BLaER1 treated with 17β-estradiol and CSF1 and Interleukin-3, amounts not matched to agents 10 nM and 100 nM (cell line): Measurements from ENCODE around the gene TMED9.
"Not testable (repeated sequence)": the region's sequence is repeated elsewhere in the genome, so short reads cannot be mapped to it uniquely, and the experiment has no call there.

Source experiments
- H3K27ac ChIP-seq, 11 experiments: shearing (Covaris generic); formaldehyde crosslinking; 2 replicates each; pipeline ENCODE4 v1.8.1; 2022
- H3K27me3 ChIP-seq, 11 experiments: shearing (Covaris generic); formaldehyde crosslinking; 2 replicates each; pipeline ENCODE4 v1.8.1; 2022
- H3K36me3 ChIP-seq, 11 experiments: shearing (Covaris generic); formaldehyde crosslinking; 2 replicates each; pipeline ENCODE4 v1.8.1; 2022
- H3K4me1 ChIP-seq, 10 experiments: shearing (Covaris generic); formaldehyde crosslinking; 2 replicates each; pipeline ENCODE4 v1.8.1; 2022
- H3K4me2 ChIP-seq, 11 experiments: shearing (Covaris generic); formaldehyde crosslinking; 2 replicates each; pipeline ENCODE4 v1.8.1; 2022
- H3K4me3 ChIP-seq, 10 experiments: shearing (Covaris generic); formaldehyde crosslinking; 2 replicates each; pipeline ENCODE4 v1.8.1; 2022
- H3K9ac ChIP-seq, 11 experiments: shearing (Covaris generic); formaldehyde crosslinking; 2 replicates each; pipeline ENCODE4 v1.8.1; 2022
- H3K9me3 ChIP-seq, 11 experiments: shearing (Covaris generic); formaldehyde crosslinking; replicated peaks in 1 of 11; 2 replicates each; pipeline ENCODE4 v1.8.1; 2022
- H4K20me1 ChIP-seq, 11 experiments: shearing (Covaris generic); formaldehyde crosslinking; 2 replicates each; pipeline ENCODE4 v1.8.1; 2022
- Cebpa-rat ChIP-seq, 11 experiments: shearing (Covaris generic); IDR thresholded peaks; 2 replicates each; pipeline ENCODE4 v1.8.1; 2022

Gene TMED9

DNA sequence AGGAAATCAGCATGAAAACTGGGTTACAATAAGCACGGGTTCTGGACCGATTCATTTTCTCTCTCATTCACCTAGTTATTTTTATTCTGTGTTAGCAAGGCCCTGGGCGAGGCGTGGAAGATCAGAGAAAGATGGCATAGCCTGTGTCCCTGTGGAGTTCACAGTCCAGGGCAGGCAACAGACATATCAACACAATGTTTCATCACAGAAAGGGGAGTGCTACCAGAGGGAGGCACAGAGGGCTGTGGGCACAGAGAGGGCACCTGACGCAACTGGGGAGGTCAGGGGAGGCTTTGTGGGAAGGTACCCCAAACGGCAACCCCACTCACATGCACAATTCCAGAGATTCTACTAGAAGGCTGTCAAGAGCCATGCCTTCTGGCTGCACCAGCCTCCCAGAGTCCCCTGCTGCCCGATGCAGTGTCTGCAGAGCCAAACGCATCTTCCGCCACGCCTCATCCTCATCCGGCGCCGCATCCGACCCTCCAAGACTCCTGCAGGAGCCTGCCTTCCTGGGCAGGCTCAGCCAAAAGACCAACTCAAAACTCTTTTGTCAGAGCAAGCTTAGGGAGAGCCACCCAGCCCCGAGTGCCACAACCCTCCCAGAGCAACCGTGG lies 39.1 kb upstream of the TMED9 start:
- H3K4me2 ChIP-seq: peak overlapping the region; percentile 85 to 98 (median 96)
- H3K9ac ChIP-seq: peak overlapping the region; percentile 89 to 97 (median 95)
- H4K20me1 ChIP-seq: peaks cover 33 to 62% (median 58%) of the 10 kb centered on the region in 11 experiments; a peak in 21 of 22 replicates
- H3K36me3 ChIP-seq: peaks cover 21 to 50% (median 44%) of the 10 kb centered on the region in 11 experiments; a peak in 21 of 22 replicates
- H3K27ac ChIP-seq: peak overlapping the region in 9 of 11 experiments; percentile 83 to 93 (median 90); a peak in 18 of 22 replicates
- peaks cover 35 to 63% (median 51%) of the 10 kb centered on the region in 10 experiments for H3K4me1 ChIP-seq
- no peaks in the 10 kb centered on the region for H3K9me3 ChIP-seq
- TF ChIP-seq Cebpa-rat (IDR thresholded peaks at IDR 0.05): 0 out of 22 replicates have a peak, but pooled peaks of 1 of the 11 experiments have one; percentile 18
- H3K4me3 ChIP-seq: peak overlapping the region; percentile 89 to 99 (median 92)
- H3K27me3 ChIP-seq: no peaks in the 10 kb centered on the region

DNA sequence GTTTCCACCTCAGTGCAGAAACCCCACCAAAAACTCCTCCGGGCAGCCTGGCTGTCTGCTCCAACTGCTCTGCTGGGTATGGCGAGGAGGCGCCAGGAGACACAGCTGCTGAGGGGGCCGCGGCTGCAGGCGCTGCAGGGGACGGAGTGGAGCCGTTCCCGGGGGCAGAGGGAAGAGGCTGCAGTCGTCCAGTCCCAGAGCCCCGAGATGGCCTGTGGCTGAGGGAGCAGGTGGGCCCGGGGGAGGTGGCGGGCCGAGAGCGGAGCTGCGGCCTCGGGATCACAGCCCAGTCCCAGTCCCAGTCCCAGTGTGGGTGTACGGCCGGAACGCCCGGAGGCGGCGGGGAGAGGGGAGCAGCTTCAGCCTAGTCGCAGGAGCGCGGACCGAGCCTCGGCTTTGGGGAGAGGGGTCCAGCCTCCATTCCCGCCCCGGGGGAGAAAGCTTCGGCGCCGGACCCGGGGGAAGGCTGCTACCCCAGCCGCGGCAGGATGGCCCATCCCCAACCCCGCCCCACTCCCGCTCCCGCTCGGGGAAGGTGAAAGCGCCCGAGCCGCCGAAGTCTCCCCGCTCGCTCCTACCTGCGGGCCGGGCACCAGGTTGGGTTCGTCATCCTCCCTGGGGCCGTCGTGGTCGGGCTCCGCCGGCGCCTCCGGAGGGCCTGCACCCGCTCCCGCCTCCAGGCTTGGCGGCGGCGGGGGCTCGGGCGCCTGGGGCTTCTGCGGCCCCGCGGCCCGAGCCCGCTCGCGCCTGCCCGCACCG lies 38.2 kb upstream of the TMED9 start:
- TF ChIP-seq Cebpa-rat (IDR thresholded peaks at IDR 0.05): no peak
- H3K4me2 ChIP-seq: peak overlapping the region; percentile 85 to 98 (median 96)
- H3K36me3 ChIP-seq: peaks cover 21 to 41% (median 36%) of the 10 kb centered on the region in 11 experiments; a peak in 21 of 22 replicates
- peak overlapping the region; percentile 89 to 99 (median 92) for H3K4me3 ChIP-seq
- H3K27me3 ChIP-seq: no peaks in the 10 kb centered on the region
- H3K27ac ChIP-seq: peak overlapping the region; percentile 61 to 93 (median 90); a peak in 21 of 22 replicates
- no peaks in the 10 kb centered on the region for H3K9me3 ChIP-seq
- peaks cover 30 to 53% (median 49%) of the 10 kb centered on the region in 11 experiments; a peak in 21 of 22 replicates for H4K20me1 ChIP-seq
- peaks cover 35 to 54% (median 45%) of the 10 kb centered on the region in 10 experiments for H3K4me1 ChIP-seq
- H3K9ac ChIP-seq: peak overlapping the region; percentile 89 to 97 (median 95)

DNA sequence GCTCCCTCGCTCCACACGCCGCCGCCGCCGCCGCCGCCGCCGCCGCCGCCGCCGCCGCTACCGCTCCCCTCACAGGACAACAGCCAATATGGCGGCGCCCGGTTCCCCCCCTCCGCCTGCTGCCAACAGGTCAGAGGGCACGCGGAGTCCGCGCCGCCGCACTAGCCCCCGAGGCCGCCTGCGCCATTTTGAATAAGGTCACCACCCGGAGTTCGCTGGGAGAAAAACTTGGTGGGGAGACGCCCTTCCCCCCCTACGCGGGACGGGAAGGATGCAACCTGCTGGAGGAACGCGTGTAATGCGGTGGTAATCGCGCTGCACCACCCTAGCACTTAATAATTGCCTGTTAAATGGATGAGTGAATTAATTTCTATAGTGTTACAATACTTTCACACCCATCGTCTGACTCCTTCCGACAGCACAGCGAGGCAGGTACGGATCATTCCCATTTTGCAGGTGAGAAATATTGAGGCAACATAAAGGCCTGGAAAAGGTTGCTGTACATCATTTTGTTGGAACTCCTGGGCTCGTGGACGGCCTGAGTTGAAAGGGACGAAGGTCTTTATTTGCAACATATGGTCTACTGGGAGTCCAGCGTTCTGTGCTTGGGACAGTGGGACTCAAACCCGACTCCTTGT lies 37.4 kb upstream of the TMED9 start, which contains the start of gene FAM193B:
Gene FAM193B (minus strand): TSS at position 90 of the 638 bp plus-strand sequence. CDS start 105 bp downstream, outside the sequence.
- TF ChIP-seq Cebpa-rat (IDR thresholded peaks at IDR 0.05): no peak
- peak within 1 kb of the TSS; percentile 89 to 97 (median 95) for H3K9ac ChIP-seq
- H4K20me1 ChIP-seq: peaks cover 30 to 46% (median 44%) of the 10 kb centered on the region in 11 experiments; a peak in 21 of 22 replicates
- no peaks in the 10 kb centered on the region for H3K27me3 ChIP-seq
- peak within 1 kb of the TSS; percentile 61 to 93 (median 90); a peak in 21 of 22 replicates for H3K27ac ChIP-seq
- no peaks in the 10 kb centered on the region for H3K9me3 ChIP-seq
- H3K36me3 ChIP-seq: peaks cover 21 to 36% (median 33%) of the 10 kb centered on the region in 11 experiments; a peak in 21 of 22 replicates
- peaks cover 32 to 47% (median 38%) of the 10 kb centered on the region in 10 experiments for H3K4me1 ChIP-seq
- peak within 1 kb of the TSS; percentile 85 to 98 (median 96) for H3K4me2 ChIP-seq
- peak within 1 kb of the TSS; percentile 89 to 99 (median 92) for H3K4me3 ChIP-seq

DNA sequence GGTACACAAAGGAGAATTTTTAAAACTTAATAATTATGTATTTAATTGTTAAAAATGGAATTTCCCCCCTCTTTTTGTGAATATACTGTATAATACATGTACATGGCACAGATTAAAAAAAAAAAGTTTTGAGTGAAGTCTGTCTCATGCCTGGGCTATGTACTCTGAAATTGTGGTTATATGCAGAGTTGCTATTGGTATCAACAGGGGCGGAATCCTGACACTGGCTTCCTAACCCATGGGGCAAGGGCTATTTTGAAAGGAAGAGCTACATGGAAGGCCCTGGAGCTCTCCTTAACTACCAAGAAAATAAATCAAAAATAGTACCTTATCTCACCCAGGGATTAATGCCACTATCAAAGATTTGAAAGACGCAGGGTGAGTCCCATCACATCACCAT lies 36.8 kb upstream of the TMED9 start:
- no peak overlapping the region for H3K9ac ChIP-seq
- H3K4me3 ChIP-seq: no peak overlapping the region; a peak in 1 of 20 replicates
- H3K27me3 ChIP-seq: no peaks in the 10 kb centered on the region
- H3K27ac ChIP-seq: no peak overlapping the region
- no peak for TF ChIP-seq Cebpa-rat (IDR thresholded peaks at IDR 0.05)
- H3K4me2 ChIP-seq: peak overlapping the region in 6 of 11 experiments; percentile 71 to 97 (median 92); a peak in 7 of 22 replicates
- no peaks in the 10 kb centered on the region; a peak in 1 of 22 replicates for H3K9me3 ChIP-seq
- H3K36me3 ChIP-seq: peaks cover 21 to 30% (median 27%) of the 10 kb centered on the region in 11 experiments; a peak in 21 of 22 replicates
- H3K4me1 ChIP-seq: peaks cover 30 to 41% (median 35%) of the 10 kb centered on the region in 10 experiments
- peaks cover 25 to 40% (median 38%) of the 10 kb centered on the region in 11 experiments; a peak in 21 of 22 replicates for H4K20me1 ChIP-seq

DNA sequence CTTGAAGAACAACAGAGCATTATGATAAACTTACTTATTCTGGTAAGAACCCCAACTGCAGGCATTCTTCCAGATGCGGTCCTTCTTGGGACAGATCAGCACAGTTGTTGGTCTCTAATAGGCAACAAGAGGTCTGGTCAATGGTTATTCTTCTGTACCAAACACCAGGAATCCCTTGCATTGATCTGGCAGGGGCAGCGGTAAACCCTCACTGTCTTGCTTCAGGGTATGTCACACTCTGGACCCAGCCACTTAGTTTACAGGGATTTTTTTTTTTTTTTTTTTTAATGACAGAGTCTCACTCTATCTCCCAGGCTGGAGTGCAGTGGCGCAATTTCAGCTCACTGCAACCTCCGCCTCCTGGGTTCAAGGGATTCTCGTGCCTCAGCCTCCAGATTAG lies 36.3 kb upstream of the TMED9 start:
- Histone ChIP-seq H3K4me2 (no peak overlapping the region), H3K27ac (no peak overlapping the region)

DNA sequence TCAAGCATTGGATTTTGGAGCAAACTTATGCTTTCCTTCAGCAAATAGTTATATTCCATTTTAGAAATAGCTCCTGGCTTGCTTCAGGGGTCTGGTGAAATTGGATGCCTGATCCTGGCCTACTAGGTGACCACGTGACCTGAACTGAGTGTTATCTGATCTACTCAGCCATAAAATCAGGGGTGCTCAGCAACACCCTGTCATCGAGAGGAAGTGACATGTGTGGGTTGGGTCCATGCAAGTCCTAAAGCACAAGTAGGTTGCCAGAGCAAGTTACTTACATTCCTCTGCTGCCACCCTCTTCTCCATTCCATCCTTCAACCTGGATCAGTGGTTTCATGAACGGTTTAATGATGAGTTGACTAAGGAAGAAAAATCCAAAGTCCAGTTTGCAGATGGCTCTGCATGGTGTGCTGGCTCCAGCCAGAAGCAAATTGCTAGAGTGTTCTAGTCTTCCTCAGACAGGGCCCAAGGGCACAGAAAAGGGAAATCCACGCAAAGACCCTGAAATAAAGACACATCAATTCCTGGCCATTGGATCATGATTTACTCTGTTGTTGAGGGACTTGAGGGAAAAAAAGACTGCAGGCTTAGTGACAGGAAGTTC lies 34.9 kb upstream of the TMED9 start:
- Histone ChIP-seq H4K20me1 (peaks cover 15 to 21% (median 18%) of the 10 kb centered on the region in 11 experiments; a peak in 21 of 22 replicates), H3K27ac (no peak overlapping the region), H3K4me1 (peaks cover 18 to 26% (median 20%) of the 10 kb centered on the region in 10 experiments), H3K27me3 (no peaks in the 10 kb centered on the region), H3K9me3 (peaks cover 10 to 14% (median 10%) of the 10 kb centered on the region in 11 experiments), H3K9ac (no peak overlapping the region), H3K4me2 (0 out of 22 replicates have a peak overlapping the region, but pooled peaks of 1 of the 11 experiments have one; percentile 3), H3K4me3 (no peak overlapping the region), H3K36me3 (peaks cover 4 to 11% (median 8%) of the 10 kb centered on the region in 11 experiments; a peak in 17 of 22 replicates)
- TF ChIP-seq Cebpa-rat (IDR thresholded peaks at IDR 0.05): no peak

More for the DNA sequence above, 36.3 kb upstream of the TMED9 start:
- Histone ChIP-seq H3K9ac (no peak overlapping the region), H3K36me3 (peaks cover 19 to 26% (median 23%) of the 10 kb centered on the region in 11 experiments; a peak in 21 of 22 replicates), H3K4me1 (peaks cover 26 to 36% (median 30%) of the 10 kb centered on the region in 10 experiments), H3K27me3 (no peaks in the 10 kb centered on the region), H4K20me1 (peaks cover 20 to 35% (median 33%) of the 10 kb centered on the region in 11 experiments; a peak in 21 of 22 replicates), H3K9me3 (peaks cover 0 to 3% (median 0%) of the 10 kb centered on the region in 11 experiments; a peak in 3 of 22 replicates), H3K4me3 (no peak overlapping the region)
- TF ChIP-seq Cebpa-rat (IDR thresholded peaks at IDR 0.05): no peak

DNA sequence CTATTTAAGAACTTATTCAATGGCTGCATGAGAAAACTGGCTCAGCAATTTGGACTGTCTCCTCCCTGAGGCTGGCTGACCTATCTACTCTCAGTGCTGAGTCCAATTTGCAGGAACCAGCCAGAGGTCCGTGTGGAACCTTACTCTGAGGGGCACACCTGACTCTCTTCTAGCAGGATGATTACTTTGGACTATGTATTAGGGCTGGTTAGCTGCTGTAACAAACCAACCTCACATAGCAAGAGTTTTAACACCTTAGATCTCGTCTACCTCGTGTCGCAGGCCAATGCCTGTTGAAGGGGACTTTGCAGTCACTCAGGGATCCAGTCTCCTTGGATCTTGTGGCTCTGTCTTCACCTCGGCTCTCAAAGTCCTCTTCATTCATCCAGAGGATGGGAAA lies 34.2 kb upstream of the TMED9 start:
- no peak overlapping the region for H3K4me3 ChIP-seq
- no peak overlapping the region for H3K27ac ChIP-seq
- H3K36me3 ChIP-seq: peaks cover 0 to 4% (median 1%) of the 10 kb centered on the region in 11 experiments; a peak in 11 of 22 replicates
- H4K20me1 ChIP-seq: peaks cover 8 to 14% (median 12%) of the 10 kb centered on the region in 11 experiments; a peak in 21 of 22 replicates
- TF ChIP-seq Cebpa-rat (IDR thresholded peaks at IDR 0.05): no peak
- no peak overlapping the region for H3K9ac ChIP-seq
- H3K9me3 ChIP-seq: peaks cover 11 to 19% (median 14%) of the 10 kb centered on the region in 11 experiments
- H3K4me2 ChIP-seq: no peak overlapping the region
- no peaks in the 10 kb centered on the region for H3K27me3 ChIP-seq
- peaks cover 12 to 19% (median 13%) of the 10 kb centered on the region in 10 experiments for H3K4me1 ChIP-seq

DNA sequence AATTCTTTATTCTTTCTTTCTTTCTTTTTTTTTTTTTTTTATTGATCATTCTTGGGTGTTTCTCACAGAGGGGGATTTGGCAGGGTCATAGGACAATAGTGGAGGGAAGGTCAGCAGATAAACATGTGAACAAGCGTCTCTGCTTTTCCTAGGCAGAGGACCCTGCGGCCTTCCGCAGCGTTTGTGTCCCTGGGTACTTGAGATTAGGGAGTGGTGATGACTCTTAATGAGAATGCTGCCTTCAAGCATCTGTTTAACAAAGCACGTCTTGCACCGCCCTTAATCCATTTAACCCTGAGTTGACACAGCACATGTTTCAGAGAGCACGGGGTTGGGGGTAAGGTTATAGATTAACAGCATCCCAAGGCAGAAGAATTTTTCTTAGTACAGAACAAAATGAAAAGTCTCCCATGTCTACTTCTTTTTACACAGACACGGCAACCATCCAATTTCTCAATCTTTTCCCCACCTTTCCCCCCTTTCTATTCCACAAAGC lies 32.5 kb upstream of the TMED9 start:
- not testable (repeated sequence) for H3K27ac ChIP-seq, H3K4me3 ChIP-seq, H3K4me2 ChIP-seq, H3K27me3 ChIP-seq, H4K20me1 ChIP-seq, H3K9ac ChIP-seq, H3K36me3 ChIP-seq
- Histone ChIP-seq H3K9me3 (peaks cover 11 to 19% (median 14%) of the 10 kb centered on the region in 11 experiments), H3K4me1 (peaks cover 5 to 13% (median 6%) of the 10 kb centered on the region in 10 experiments; a peak in 16 of 20 replicates)
